NCI-H146 (cell line): ENCODE results near the gene DSTN.
A peak's percentile ranks its signal among the peaks of the same experiment; 100 is the strongest.

ENCODE experiments used
- DNase-seq: peaks from one replicate; lab custom pipeline; 2025; lab: John Stamatoyannopoulos, UW

Gene DSTN

DNA sequence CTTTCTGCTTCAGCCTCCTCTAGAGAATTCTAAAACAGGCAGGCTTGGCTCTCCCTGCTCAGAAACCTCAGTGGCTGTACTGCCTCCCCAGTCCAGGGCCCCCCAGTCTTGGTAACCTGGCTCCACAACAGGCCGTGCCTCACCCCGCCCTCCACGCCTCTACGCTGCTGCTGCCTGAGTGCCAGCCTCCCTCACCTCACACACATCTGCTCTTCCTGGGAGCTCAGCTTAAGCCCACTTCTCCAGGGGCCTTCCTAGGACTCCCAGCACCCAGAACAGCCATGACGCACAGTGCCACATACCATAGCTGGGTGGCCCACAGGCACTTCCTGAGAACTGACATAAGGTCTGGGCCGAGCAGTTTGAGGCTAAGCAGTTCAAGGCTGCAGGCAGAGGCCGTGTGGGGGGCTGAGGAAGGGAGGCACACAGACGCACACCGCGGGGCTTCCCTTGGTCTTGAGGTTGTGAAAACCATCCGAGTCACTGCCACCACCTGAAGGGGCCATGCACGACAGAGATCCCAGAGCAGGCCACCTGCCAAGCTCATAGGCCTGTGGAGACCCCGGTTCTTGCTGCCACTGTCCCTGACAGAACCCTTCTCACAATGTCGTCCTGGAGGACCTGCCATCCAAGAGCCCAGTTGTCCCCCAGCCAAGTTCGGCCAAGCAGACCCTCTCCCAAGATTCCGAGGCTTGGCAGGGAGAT, 42.6 kb downstream of the DSTN start:
- no peak for DNase-seq

DNA sequence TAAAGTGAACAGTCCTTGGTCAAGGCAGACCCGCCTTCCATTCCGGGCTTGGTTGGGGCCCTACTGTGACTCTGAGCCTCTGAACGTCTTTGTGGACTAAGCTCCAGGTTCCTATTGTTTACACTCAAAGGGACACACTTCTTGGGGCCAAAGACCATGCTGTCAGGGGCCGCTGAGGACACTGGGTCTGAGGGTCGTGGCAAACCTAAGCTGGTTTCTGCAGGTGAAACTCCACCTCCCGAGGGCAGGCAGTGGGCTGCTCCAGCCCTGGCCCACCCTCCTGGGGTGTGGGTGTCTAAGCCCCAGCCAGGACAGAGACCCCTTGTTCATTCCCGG, 43.1 kb downstream of the DSTN start:
- no peak for DNase-seq

DNA sequence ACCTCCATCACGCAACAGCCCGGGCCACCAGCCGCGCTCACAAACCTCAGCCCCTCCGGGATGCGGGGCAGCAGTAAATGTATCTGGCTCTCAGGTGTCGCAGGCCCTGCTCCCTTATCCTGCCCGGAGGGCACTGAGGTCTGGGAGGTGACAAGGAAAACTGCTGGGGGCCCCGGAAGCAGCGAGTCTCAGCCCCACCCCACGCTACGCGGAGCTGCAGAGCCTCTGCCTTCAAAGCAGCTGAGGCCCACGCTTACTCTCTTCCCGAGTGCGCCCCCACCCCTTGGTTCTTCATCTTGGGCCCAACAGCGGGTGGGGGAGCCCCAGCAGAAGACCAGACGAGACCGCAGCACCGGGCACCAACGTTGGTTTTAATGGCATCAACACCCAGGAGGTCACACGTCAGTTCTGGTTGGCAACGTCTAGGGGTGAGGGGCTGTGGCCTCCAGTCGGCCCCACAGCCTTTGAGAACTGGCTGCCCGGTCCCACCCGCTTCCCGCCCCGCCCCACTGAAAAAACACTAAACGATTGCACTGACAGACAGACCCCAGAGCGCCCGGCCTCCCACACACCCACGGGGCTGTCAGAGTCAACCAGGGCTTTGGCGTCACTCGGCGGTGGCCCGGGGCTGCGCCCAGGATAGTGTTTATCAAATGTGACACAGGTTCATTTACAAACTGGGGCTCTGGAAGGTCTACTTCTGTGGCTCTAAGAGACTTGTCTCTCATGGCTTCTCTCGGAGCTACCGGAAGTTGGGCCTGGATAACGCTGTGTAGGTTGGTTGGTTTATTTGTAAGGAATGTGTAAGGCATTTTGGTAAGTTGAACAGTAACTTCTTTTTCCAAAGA, 43.7 kb downstream of the DSTN start:
- no peak for DNase-seq

DNA sequence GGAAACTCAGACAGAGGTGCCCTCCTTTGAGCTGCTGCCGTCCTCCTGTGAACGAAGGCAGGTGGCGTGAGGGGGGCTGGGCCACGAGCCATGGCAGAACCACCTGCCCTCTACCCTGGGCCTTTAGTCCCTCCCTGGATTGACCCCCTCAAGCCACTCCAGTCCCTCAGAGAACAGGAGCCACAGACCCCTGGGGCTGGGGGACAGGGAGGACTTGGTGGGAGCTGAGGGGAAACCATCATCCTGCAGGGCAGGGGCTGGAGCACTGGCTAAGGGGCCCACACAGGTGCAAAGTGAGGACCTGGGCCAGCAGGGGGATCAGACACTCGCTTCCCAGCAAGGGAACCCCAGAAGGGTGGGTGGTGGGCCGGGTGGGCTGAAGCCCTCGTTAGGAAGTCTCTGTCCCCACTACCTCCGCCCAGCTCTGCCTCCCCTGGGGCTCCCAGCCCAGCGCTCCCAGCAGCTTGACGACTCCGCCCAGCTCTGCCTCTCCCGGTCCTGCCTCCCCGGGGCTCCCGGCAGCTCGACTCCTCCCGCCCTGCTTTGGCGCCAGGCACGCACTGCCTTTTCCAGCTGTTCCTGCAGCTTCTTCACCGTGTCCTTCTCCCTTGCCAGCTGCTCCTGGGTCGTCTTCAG, 44.4 kb downstream of the DSTN start:
- DNase-seq: no peak

DNA sequence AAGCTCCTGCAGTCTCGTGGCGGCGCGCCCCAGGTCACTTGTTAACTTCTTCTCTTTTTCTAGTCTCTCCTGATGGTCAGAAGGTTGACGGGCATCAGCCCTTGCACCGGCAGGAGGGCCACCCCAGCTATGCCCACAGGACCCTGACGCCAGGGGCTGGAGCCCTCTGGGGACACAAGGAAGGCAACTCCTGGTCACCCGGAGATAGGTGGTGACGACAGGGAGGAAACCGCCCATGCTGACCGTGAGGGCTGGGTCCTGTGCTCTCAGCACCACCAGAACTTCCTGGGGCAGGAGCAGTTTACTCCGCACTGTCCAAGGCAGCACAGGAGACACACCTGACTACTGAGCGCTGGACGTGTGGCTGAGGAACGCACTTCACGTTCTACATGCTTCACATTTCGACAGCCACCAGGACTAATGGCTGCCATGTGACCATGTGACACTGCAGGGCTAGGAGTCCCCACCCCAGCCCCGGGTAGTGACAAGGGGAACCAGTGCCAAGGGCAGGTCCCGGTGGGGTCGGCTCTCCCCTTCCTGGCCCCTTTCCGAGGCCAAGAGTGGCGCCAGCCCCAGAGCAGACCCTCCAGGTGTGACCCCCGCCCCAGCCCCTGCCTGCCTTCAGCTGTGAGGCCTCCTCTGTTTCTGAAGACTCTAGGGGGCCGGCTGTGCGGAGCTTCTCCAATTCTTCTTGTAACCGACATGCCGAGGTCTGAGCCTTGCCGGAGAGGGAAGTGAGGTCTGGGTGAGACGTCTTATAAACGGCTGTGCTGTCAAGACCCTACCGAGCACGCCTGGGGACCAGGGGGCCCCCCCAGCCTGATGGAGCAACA, 45.2 kb downstream of the DSTN start:
- no peak for DNase-seq

DNA sequence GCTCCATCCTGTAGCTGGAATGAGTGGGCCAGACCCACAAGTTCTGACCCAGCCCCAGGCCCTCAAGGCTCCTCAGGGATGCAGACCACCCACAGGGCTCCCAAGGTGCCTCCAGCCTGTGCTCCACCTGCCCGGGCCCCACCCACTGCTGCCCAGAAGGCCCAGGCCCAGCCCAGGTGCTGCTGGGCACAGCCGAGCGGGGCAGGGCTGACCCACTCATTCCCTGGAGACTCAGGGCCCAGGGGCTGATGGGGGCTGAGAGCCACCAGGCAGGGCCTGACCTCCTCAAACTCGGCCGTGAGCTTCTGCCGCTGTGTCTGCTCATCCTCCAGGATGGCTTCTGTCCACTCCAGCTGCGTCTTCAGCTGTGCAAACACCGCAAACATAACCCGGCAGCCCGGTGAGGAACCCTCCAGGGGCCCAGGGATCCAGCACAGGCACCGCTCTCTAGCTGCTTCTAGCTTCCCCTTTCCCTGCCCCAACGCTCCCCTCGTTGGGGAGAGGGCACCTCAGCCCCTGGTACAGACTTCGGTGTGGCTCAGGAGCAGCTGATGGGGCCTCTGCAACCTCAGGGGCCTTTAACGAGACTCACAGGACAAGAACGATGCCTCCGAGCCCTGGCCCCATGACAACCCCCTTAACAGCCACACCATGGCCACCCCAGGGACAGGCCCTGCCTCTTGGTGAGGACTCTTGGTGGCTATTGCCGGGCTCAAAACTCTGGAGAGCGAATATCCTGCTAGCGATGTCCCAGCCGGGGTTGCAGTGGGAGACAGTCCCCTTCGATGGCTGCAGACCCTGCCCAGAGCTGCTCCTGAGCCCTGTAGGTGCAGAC, 46.0 kb downstream of the DSTN start:
- peak; percentile 89 for DNase-seq

DNA sequence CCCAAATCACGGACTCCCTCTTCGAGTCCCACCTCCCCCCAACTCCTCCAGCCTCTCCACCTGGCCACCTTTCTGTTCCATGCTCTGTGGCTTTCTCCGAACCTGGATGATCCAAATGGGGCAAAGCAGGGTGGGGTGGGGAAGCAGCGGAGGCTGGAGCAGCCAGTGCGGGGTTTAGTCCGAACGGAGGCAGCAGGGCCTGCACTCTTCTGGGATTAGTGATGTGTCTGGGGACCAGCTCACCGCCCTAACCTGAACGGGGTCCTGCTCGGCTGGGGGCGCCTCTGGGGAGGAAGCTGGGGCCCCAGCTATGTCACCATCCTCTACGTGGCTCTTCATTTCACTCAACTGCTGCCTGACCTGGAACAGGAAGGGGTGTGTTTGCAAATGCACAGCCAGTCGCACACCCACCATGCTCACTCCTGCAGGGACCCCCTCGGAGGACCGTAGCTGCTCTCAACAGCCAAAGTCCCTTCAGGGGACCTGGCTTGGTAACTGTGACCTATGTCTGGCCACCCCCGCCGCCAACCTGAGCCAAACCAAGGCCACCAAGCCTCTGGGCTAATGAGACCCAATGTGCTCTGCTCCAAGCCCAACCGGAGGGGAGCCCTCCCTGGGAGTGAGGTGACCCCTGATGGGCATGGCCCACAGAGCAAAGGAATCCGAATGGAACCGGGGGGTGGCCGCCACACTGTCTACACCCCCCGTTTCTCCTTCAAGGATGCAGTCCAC, 46.8 kb downstream of the DSTN start:
- no peak for DNase-seq

DNA sequence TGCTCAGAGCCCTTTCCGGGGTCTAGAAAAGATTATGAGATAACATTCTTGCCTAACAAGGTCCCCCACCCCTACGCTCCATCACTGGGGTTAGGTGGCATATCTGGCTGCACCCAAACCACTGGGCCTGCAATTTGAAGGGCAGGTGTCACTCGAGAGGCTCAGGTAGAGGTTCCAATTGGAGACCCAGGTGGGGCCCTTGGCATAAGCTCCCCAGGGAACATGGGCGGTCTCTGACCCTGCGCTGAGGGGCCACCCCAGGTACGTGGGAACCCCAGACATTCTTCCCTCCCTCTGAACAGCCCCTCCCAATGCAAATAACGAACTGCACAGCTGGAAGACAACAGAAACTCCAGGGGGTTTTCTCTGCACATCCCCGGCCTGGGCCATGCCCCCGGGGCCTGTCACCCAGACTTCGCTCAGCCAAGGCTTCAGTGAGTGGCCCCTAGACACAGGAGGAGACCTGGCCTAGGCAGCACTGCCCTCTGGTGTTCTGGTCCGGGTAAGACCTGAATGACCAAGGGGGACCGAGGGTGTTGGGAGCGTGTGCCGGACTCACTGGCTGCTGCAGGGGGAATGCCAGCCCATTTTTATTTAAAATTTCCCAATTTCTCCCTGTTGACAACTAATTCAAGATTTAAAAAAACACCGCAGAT, 47.5 kb downstream of the DSTN start:
- peak; percentile 72 for DNase-seq

DNA sequence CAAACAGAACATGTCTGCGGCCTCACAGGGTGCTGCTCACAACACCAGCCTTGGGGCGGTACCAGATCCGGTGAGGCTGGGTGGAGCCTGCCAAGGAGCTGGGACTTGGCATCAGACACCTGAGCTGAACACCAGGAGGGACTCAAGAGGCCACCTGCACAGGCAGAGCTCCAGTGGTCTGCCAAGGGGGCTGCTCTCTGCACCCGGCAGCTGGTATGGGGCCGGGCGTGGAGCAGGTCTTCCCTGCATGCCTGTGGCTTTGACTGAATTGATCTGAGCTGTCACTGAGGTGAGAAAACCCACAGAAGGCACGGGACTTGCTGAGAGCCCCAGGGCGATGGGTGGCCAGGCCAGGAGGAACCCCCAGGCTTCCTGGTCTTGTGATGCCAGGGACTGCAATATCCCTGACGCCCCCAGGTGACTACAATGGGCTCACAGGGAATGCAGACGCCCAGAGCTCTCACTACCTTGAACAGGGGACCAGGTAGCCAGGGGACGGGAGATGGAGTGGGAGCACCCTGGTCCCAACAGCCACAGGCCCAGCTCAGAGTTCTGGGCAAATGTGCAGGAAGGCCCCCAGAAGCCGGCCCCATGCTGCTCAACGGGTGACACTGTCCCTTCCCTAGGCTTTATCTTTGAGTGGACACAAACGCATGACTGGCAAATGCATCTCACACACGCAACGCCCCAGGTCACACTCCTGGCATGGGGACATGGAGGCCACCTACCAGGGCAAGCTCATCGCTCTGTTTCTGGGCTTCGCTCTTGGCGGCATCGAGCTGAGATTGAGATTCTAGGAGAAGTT, 48.2 kb downstream of the DSTN start:
- DNase-seq: no peak

DNA sequence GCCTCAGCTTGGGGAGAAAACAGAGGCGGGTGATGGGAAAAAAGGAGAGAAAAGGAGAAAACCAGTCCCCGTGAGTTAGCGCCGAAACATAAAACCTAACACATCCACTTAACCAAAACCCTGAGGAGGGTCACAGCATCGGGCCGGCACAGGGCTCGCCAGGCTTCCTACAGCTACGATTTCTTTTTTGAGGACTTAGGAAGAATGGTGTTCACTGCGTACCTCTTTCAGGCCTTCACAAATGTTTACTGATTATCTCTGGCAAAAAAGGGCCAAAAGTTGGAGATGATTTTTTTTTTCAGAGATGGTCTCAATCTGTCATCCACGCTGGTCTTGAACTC, 48.8 kb downstream of the DSTN start:
- DNase-seq: no peak

DNA sequence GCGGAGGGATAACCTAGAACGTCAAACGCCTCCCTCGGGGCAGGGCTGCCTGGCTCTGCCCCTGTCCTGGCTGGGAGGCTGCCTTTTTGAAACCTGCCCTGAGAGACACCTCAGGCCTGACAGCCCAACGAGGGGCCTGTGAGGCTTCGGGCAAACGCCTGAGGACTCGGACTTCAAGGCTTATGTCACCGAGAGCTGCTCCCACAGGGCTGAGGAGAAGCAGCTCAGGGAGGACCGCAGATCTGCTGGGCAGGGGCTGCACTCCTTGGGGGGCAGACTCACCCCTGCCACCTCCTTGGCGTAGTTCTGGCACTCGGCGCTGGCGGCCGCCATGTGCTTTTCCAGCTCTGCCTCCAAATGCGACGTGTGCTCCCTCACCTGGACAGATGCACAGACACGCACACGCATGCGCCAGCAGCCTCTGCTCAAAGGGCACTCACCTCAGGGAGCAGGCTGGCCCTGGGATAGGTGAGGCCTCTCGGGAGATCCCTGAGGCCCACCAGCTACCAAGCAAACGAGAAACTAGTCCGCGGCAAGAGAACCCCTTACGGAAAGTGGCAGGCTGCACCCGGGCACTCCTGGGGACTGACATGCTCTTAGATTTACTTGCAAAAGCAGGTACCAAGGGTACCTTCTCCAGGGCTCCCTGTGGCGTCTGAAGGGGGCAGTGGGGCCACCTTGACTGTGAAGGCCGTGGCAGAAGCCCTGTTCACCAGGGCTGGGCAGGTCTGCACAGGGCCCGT, 49.6 kb downstream of the DSTN start:
- no peak for DNase-seq

DNA sequence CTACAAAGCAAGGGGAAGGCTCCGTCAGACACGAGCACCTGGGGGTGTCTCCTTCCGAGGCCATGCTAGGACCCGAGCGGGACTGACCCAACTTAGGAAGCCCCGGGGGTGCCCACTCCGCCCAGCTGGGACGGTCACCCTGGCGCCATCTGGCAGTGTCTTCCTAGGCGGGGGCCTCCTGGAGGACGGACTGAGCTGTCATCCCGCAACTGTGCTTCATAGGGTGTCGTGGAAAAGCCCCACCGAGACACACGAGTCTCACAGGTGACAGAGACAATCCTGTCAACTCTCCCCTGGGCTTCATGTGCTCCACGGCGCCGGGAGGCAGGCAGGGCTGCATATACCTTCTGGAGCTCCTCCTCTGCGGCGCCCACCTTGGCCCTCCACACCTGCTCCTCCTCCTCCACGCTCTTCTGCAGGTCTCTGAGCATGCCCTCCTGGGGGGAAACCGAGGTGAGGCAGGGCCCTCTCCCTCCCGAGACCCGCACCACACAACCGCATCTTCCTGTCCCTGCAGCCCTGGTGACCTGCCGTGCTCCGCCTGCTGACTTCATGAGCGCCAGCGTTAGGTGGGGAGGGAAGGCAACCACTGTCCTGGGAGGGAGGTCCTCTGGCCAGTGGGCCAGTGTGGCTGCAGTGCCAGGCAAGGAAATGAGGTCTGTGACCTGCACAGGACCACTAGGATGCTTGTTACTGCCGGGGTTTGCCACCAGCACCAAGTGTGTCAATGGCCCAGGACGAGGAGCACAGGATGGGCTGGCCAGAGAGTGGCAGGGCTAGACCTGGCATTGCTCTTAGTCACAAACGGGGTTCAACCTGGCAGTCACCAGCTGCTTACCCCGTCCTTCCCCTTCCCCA, 50.7 kb downstream of the DSTN start:
- DNase-seq: no peak

DNA sequence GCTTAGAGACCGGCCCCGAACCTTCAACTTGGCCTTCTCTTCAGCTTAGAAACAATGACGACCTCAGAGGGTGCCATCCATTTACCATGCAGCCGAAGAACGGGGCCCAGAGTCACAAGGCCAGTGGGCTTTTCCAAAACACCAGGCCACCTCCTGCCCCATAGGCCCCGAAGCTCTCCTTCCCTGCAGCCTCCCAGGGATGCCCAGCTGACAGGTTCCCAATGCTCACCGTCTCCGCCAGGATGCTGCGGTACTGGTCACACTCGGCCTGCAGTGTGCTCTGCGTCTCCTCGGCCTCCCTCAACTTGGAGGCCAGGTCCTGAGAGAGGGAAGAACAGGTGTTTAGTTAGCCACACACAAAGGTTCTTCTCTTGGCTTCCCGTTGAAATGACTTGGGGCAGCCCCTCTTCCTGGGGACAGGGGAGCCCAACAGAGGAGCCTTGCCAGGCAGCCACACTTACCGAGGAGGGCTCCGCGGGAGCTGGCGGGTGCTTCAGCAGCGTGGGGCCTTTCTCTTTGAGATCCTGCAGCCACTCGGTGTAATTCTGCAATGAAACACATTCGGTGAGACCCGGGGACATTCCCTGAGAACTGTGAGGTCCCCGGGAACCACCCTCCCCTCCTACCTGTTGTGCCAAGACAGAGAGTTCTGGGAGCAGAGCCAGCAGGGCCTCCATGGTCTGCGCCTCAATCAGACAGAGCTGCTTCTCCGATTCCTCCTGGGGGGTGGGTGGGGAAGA, 51.5 kb downstream of the DSTN start:
- DNase-seq: no peak

DNA sequence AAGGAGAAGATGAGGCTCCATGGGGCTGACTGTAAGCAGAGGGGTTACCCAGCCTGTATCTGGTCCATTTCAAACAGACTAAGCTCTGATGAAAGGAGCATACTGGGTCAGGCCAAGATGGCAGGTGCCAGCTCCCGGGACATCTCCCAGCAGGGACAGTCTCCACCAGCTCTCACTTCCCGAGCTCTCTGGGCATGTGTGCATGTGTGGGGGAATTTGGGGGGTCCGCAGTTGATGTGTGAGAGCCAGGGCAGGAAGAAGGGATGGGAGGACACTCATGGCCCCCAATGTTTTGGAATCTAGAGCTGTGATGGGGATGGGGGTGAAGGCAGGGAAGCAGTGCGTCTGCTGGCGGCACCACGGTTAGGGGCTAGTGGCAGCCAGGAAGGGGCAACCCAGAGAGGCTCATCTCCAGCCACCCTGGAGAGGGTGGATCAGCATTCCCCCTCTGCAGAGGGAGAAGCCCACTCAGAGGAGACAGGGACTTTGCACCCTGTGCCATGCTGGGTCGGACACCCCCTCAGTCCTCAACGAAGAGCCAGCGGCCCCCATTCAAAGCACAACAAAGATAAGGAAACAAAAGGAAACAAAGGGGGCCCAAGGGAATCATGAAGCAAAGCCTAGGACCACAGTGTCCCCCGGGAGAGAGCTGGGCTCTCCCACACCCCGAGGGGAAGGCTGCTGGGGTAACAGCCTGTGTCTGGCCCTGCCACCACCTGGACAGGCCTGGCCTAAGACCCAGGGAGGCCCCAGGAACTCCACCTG, 52.4 kb downstream of the DSTN start:
- no peak for DNase-seq

DNA sequence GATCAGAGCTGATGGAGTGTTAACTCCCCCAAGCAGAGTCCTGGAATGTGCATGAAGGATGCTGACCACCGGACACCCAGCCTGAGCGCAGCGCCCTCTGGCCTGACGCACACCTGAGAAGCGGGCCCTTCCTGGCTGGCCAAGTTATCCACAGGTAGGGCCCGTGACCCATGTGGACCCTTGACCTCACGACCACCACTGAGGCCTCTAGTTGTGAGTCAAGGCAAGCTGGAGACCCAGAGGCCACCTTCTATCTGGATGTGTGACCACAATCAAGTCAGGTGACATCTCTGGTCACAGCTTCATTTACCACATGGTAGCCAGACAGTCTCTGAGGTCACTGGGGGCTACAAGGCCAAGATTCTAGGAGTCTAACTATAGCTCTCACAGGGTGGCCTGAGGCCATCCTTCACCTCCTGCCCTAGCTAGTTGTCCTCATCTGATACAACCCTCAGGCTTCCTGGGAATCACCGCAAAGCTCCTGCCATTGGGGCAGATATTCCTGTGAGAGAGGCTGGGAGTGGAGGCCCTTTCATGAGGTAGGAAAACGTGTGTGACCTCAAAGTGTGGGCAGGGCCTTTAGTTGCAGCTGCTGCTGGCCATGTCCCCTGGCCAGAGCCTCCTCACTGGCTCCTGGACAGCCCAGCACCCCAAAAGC, 53.1 kb downstream of the DSTN start:
- no peak for DNase-seq

DNA sequence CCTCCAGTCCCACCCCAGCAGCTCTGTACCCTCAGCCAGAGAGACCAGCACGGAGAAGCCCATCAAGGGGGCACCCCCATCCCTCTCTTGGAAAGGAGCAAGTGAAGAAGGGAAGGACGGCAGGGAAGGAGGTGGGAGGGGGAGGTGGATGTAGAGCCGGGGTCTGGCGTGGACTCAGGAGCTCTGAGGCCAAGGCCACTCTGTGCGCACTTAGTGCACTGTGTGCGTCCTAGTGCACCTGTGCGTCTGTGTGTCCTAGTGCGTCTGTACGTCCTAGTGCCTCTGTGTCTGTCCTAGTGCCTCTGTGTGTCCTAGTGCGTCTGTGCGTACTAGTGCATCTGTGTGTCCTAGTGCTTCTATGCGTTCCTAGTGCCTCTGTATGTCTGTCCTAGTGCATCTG, 54.2 kb downstream of the DSTN start:
- DNase-seq: no peak
